ENCODE measurements around the gene FAM8A1.
A peak's percentile ranks its signal among the peaks of the same experiment; 100 is the strongest.

The FAM8A1 gene, protein sequence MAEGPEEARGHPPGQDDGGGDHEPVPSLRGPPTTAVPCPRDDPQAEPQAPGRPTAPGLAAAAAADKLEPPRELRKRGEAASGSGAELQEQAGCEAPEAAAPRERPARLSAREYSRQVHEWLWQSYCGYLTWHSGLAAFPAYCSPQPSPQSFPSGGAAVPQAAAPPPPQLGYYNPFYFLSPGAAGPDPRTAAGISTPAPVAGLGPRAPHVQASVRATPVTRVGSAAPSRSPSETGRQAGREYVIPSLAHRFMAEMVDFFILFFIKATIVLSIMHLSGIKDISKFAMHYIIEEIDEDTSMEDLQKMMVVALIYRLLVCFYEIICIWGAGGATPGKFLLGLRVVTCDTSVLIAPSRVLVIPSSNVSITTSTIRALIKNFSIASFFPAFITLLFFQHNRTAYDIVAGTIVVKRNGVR

DNA sequence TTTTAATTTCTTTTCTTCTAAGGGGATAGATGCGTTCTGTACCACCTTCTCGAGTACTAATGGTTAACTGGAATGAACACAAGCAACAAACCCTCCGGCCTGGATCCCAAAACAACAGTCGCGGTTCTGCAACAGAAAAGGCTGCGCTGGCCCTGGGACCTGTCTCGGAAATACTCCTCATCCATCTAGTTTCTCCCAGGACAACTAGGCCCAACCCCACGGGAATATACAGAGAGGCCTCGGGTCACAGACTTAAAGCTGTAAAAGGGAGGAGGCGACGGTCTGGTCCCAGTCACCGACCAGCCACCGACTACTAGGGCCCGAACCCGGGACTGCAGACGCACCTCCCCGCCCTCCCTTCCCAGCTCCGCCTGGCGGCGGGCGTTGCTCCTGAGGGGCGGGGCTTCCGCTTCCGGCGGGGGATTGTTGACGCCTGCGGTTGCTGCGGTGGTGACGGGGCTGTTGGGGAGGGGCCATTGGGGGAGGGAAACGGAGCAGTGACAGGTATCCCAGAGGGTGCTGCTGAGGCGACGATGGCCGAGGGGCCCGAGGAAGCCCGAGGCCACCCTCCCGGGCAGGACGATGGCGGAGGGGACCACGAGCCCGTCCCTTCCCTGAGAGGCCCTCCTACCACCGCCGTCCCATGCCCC is at the start of gene FAM8A1:
FAM8A1 (plus strand) TSS at position 426 of the 650 bp plus-strand sequence; CDS start at position 534, 108 bp downstream.
- DNase-seq (ENCODE audit: low read depth), result peak; percentile 56
- in situ Hi-C loops (cut with HindIII; ENCODE audit: low sequenced_read_pairs), result loop anchor here (10.0 kb wide), 1 partner anchor 435 kb away; no protein-coding TSS in a partner anchor
- TF ChIP-seq, protein P1, sequence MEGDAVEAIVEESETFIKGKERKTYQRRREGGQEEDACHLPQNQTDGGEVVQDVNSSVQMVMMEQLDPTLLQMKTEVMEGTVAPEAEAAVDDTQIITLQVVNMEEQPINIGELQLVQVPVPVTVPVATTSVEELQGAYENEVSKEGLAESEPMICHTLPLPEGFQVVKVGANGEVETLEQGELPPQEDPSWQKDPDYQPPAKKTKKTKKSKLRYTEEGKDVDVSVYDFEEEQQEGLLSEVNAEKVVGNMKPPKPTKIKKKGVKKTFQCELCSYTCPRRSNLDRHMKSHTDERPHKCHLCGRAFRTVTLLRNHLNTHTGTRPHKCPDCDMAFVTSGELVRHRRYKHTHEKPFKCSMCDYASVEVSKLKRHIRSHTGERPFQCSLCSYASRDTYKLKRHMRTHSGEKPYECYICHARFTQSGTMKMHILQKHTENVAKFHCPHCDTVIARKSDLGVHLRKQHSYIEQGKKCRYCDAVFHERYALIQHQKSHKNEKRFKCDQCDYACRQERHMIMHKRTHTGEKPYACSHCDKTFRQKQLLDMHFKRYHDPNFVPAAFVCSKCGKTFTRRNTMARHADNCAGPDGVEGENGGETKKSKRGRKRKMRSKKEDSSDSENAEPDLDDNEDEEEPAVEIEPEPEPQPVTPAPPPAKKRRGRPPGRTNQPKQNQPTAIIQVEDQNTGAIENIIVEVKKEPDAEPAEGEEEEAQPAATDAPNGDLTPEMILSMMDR (IDR thresholded peaks at IDR 0.05; ENCODE audit: low read depth, low read length, missing control alignments), result peak; percentile 65
- H3K4me3 ChIP-seq (ENCODE audit: low read depth, low read length), result peak within 1 kb of the TSS; percentile 82

DNA sequence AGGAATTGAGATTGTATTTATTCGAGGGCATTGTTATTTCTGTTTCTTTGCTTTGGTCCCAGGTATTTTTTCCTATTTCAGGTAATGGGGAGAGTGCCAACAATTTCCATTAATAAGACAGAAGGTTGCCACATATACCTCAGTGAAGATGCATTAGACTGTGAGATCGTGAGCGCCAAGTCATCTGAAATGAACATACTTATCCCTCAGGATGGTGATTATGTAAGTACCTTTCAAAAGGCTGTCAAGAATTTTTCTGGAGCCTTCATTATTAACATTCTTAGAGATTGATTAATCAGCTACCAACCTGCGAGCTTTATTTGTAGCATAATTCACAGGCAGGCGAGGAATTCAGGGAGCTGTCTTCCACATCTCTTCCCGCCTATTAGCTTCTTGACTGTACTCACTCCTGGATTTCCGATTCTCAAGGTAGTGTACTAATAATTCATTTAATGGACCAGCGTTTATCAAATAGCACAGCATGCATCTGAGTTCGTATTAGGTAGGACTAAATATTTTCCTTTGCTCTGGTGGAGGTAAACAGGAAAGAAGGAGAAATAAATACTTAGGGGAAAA is 48.6 kb upstream of the FAM8A1 start:
- no peak for DNase-seq (ENCODE audit: low read depth)
- H3K4me3 ChIP-seq (ENCODE audit: low read depth, low read length), result no peak overlapping the region
- TF ChIP-seq, protein P1 (IDR thresholded peaks at IDR 0.05; ENCODE audit: low read depth, low read length, missing control alignments), result no peak
- in situ Hi-C loops (cut with HindIII; ENCODE audit: low sequenced_read_pairs), result no loop called here

DNA sequence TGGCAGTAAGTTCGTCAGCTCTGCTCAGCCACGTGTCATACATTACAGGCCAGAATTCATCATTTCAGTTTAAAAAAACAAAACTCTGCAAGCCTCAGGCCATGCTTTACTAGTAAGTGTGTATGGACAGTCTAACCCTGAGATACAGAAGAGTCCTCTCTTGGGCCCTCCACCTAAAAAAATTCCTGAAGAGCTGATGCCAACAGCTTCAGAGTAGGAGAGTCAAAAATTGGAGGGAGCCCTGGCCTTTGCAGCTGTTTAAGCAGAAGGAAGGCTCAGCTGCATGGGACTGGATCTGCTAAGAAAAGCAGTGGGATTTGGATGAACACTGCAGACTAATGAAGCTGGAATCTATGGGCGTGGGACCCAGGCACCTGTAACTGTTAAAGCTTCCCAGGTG is 47.2 kb upstream of the FAM8A1 start:
- no peak for DNase-seq (ENCODE audit: low read depth)
- TF ChIP-seq, protein P1 (IDR thresholded peaks at IDR 0.05; ENCODE audit: low read depth, low read length, missing control alignments), result no peak
- no peak overlapping the region for H3K4me3 ChIP-seq (ENCODE audit: low read depth, low read length)
- in situ Hi-C loops (cut with HindIII; ENCODE audit: low sequenced_read_pairs), result no loop called here

DNA sequence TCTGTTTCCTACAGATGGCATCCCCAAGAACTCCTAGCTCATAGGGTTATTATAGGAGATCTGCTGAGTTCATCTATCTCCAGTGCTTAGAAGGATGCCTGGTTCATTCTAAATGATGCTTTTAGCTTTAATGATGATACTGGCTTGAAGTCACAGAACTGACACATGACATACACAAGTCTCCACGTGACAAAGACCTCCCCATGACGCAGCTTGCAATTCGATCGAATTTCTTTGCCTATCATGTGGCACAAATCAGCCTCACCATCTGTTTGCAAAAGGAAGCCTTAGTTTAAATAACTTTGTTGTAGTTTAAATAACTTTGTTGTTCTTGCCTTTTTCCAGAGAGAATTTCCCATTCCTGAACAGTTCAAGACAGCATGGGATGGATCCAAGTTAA is 44.1 kb upstream of the FAM8A1 start:
- no peak for DNase-seq (ENCODE audit: low read depth)
- TF ChIP-seq, protein P1 (IDR thresholded peaks at IDR 0.05; ENCODE audit: low read depth, low read length, missing control alignments), result no peak
- in situ Hi-C loops (cut with HindIII; ENCODE audit: low sequenced_read_pairs), result no loop called here
- H3K4me3 ChIP-seq (ENCODE audit: low read depth, low read length), result no peak overlapping the region

DNA sequence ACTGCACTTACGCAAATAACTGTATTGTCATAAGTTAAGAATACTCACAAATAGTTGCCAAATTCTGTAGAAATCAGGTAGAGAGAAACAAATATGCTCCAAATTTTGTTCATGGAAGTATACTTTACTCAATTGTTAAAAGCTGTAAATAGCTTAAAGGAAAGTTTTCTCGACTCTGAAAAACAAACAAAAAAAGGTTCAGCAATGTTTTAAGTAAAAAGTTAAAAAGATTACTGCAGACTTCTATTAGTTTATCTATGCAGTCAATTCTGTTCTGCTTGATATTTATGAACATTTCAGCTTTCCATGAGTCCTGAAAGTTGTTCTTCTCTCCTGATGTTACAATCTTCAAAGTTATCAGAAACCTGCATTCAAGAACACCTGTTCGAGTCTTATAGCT is 37.5 kb upstream of the FAM8A1 start:
- no peak for DNase-seq (ENCODE audit: low read depth)
- no peak overlapping the region for H3K4me3 ChIP-seq (ENCODE audit: low read depth, low read length)
- TF ChIP-seq, protein P1 (IDR thresholded peaks at IDR 0.05; ENCODE audit: low read depth, low read length, missing control alignments), result no peak
- in situ Hi-C loops (cut with HindIII; ENCODE audit: low sequenced_read_pairs), result no loop called here

DNA sequence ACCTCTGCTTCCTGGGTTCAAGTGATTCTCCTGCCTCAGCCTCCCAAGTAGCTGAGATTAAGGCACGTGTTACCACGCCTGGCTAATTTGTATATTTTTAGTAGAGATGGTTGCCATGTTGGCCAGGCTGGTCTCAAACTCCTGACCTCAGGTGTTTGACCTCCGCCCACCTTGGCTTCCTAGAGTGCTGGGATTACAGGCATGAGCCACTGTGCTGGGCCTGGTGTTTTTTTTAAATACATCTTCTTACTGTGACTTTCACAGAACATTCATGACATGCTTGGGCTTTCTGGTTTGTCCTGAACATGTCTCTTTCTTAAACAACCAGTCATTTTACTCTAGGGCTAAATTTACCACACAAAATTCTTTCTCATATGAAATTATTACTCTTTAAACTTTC is 34.7 kb upstream of the FAM8A1 start:
- DNase-seq (ENCODE audit: low read depth), result no peak
- in situ Hi-C loops (cut with HindIII; ENCODE audit: low sequenced_read_pairs), result no loop called here
- TF ChIP-seq, protein P1 (IDR thresholded peaks at IDR 0.05; ENCODE audit: low read depth, low read length, missing control alignments), result no peak
- H3K4me3 ChIP-seq (ENCODE audit: low read depth, low read length), result no peak overlapping the region

All from astrocyte of the cerebellum (primary cell).